HG03354 (cell line): Measurements from ENCODE around the gene KRT4.

Experiments used
- ATAC-seq: cut with Tn5 transposase; IDR thresholded peaks from one replicate; pipeline ENCODE4 v1.9.1; 2021; ENCODE audit warnings: mild to moderate bottlenecking; ENCODE audit not compliant: unreplicated experiment, poor library complexity, severe bottlenecking

KRT4 gene

GRCh38 chr12:52811191-52812072 is 2.5 kb downstream of the KRT4 start:
- ATAC-seq = no peak

GRCh38 chr12:52810554-52810953 is 3.4 kb downstream of the KRT4 start:
- ATAC-seq = no peak

GRCh38 chr12:52809166-52809565 is 4.8 kb downstream of the KRT4 start:
- no peak for ATAC-seq

- no peak for ATAC-seq
These were observed 5.2 kb downstream of the KRT4 start for GRCh38 chr12:52808573-52809160.

- ATAC-seq = no peak
These were observed 6.1 kb downstream of the KRT4 start for GRCh38 chr12:52807544-52808470.

- ATAC-seq = no peak
These were observed 6.9 kb downstream of the KRT4 start for GRCh38 chr12:52806821-52807543.

- no peak for ATAC-seq
These were observed 7.6 kb downstream of the KRT4 start for GRCh38 chr12:52806169-52806811.

- no peak for ATAC-seq
These were observed 8.2 kb downstream of the KRT4 start for GRCh38 chr12:52805739-52806138.

- ATAC-seq = no peak
These were observed 8.9 kb downstream of the KRT4 start for GRCh38 chr12:52805000-52805399.

GRCh38 chr12:52802442-52802841 is 11.5 kb downstream of the KRT4 start:
- ATAC-seq = no peak

GRCh38 chr12:52801773-52802172 is 12.1 kb downstream of the KRT4 start:
- no peak for ATAC-seq

- no peak for ATAC-seq
These were observed 13.5 kb downstream of the KRT4 start for GRCh38 chr12:52800259-52800917.

- ATAC-seq = no peak
These were observed 14.3 kb downstream of the KRT4 start for GRCh38 chr12:52799505-52800211.

GRCh38 chr12:52798671-52799504 is 15.0 kb downstream of the KRT4 start:
- ATAC-seq = no peak

- ATAC-seq = no peak
These were observed 15.8 kb downstream of the KRT4 start for GRCh38 chr12:52798003-52798670.

GRCh38 chr12:52797529-52797894 is 16.4 kb downstream of the KRT4 start:
- no peak for ATAC-seq
